Measurements from ENCODE around the gene WDR49.

The WDR49 gene

DNA sequence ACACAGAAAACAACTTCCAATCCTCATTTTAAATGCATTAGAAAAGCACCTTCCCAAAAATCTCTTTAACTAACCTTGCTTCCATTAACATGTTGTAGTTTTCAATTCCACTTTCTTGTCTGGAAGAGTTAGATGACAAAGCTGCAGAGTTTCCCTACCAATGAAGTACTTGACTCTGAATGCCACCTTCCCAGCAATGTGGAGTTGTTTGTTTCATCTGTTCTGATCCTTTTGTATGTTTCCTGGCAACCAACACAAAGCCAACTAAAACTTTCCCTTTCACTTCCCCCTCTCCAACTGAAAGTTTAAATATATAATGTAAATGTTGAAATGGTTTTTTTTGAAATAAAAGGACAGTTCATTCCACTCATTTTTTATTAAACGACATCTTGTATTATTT, at the start of gene WDR49:
Gene WDR49, minus strand, starts transcription at position 183 of the 400 bp plus-strand sequence. CDS start 517 bp downstream, outside the sequence.
- H3K9me2 ChIP-seq (ENCODE audit: low read depth, low read length): no peaks in the 10 kb centered on the region
- H3K79me2 ChIP-seq (ENCODE audit: insufficient read depth, low read length): no peaks in the 10 kb centered on the region
- H3K36me3 ChIP-seq (ENCODE audit: insufficient read depth, low read length): no peaks in the 10 kb centered on the region
- no peaks in the 10 kb centered on the region for H4K20me1 ChIP-seq (ENCODE audit: insufficient read depth, low read length)
- H3K27ac ChIP-seq (ENCODE audit: low read depth, low read length, poor library complexity, severe bottlenecking): no peak within 1 kb of the TSS
- no peaks in the 10 kb centered on the region for H3K4me1 ChIP-seq (ENCODE audit: insufficient read depth, low read length, severe bottlenecking)
- TF ChIP-seq EZH2 (IDR thresholded peaks at IDR 0.05; ENCODE audit: borderline replicate concordance, low read length): no peak
- H3K27me3 ChIP-seq (ENCODE audit: insufficient read depth, low read length): no peaks in the 10 kb centered on the region
- H3K4me3 ChIP-seq (ENCODE audit: low read depth, low read length, poor library complexity, severe bottlenecking): no peak within 1 kb of the TSS
- H2AFZ ChIP-seq (ENCODE audit: low read length): no peak within 1 kb of the TSS
- no peak within 1 kb of the TSS for H3K9ac ChIP-seq (ENCODE audit: low read length)
- no peaks in the 10 kb centered on the region for H3K9me3 ChIP-seq (ENCODE audit: low read length)
- no peaks in the 10 kb centered on the region for H3F3A ChIP-seq (ENCODE audit: insufficient read depth, low read length)
- H3K4me2 ChIP-seq (ENCODE audit: low read length): no peak within 1 kb of the TSS

DNA sequence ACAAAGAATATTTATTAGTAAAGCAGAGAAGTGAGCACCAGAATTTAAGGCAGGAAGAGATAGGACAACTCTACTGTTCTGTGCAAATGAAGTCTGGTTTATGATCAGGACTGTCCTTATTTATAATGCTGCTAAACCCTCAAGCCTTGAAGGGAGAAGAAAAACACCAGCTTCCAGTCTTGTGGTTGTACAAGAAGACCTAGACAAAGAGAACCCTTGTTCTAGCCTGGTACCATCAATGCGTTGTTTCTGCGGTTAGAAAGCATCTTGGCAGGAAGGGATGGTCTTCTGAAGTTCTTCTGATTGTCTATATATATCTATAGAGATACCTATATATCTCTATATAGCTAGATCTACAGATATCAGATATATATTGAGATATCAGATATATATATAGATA, 47.2 kb upstream of the WDR49 start:
- Histone ChIP-seq H3K9me3 (ENCODE audit: low read length) (no peaks in the 10 kb centered on the region), H3K4me3 (ENCODE audit: low read depth, low read length, poor library complexity, severe bottlenecking) (no peak overlapping the region), H3F3A (ENCODE audit: insufficient read depth, low read length) (no peaks in the 10 kb centered on the region), H3K36me3 (ENCODE audit: insufficient read depth, low read length) (peaks cover 76% of the 10 kb centered on the region), H3K79me2 (ENCODE audit: insufficient read depth, low read length) (no peaks in the 10 kb centered on the region), H3K4me2 (ENCODE audit: low read length) (no peak overlapping the region), H2AFZ (ENCODE audit: low read length) (no peak overlapping the region), H3K27ac (ENCODE audit: low read depth, low read length, poor library complexity, severe bottlenecking) (no peak overlapping the region), H3K9me2 (ENCODE audit: low read depth, low read length) (no peaks in the 10 kb centered on the region), H3K27me3 (ENCODE audit: insufficient read depth, low read length) (no peaks in the 10 kb centered on the region), H4K20me1 (ENCODE audit: insufficient read depth, low read length) (no peaks in the 10 kb centered on the region), H3K9ac (ENCODE audit: low read length) (no peak overlapping the region), H3K4me1 (ENCODE audit: insufficient read depth, low read length, severe bottlenecking) (no peaks in the 10 kb centered on the region)
- TF ChIP-seq, protein P1, sequence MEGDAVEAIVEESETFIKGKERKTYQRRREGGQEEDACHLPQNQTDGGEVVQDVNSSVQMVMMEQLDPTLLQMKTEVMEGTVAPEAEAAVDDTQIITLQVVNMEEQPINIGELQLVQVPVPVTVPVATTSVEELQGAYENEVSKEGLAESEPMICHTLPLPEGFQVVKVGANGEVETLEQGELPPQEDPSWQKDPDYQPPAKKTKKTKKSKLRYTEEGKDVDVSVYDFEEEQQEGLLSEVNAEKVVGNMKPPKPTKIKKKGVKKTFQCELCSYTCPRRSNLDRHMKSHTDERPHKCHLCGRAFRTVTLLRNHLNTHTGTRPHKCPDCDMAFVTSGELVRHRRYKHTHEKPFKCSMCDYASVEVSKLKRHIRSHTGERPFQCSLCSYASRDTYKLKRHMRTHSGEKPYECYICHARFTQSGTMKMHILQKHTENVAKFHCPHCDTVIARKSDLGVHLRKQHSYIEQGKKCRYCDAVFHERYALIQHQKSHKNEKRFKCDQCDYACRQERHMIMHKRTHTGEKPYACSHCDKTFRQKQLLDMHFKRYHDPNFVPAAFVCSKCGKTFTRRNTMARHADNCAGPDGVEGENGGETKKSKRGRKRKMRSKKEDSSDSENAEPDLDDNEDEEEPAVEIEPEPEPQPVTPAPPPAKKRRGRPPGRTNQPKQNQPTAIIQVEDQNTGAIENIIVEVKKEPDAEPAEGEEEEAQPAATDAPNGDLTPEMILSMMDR (IDR thresholded peaks at IDR 0.05; ENCODE audit: low read length): no peak
- TF ChIP-seq EZH2 (IDR thresholded peaks at IDR 0.05; ENCODE audit: borderline replicate concordance, low read length): no peak

DNA sequence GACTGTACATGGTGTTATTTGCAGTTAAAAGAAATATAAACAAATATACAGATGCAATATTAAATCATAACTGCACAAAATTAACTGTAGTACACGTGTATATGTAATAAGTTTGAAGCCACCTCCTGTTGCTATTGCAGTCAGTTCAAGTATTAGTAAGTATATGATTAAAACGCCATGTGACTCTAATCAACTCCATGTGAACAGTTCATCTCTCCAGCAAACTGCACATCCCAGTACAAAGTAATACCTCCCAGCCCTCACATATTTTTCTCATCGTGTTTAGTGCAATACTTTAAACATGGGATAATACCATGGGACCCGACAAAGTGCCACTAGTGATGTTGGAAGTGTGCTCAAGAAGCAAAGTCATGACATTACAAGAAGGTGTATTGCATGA, 46.3 kb upstream of the WDR49 start:
- Histone ChIP-seq H4K20me1 (ENCODE audit: insufficient read depth, low read length) (no peaks in the 10 kb centered on the region), H3K4me1 (ENCODE audit: insufficient read depth, low read length, severe bottlenecking) (no peaks in the 10 kb centered on the region), H3K4me3 (ENCODE audit: low read depth, low read length, poor library complexity, severe bottlenecking) (no peak overlapping the region), H3K4me2 (ENCODE audit: low read length) (no peak overlapping the region), H3K9me2 (ENCODE audit: low read depth, low read length) (no peaks in the 10 kb centered on the region), H3K36me3 (ENCODE audit: insufficient read depth, low read length) (peaks cover 82% of the 10 kb centered on the region), H3K9me3 (ENCODE audit: low read length) (no peaks in the 10 kb centered on the region), H3K9ac (ENCODE audit: low read length) (no peak overlapping the region), H3K27me3 (ENCODE audit: insufficient read depth, low read length) (no peaks in the 10 kb centered on the region), H3K27ac (ENCODE audit: low read depth, low read length, poor library complexity, severe bottlenecking) (no peak overlapping the region), H3F3A (ENCODE audit: insufficient read depth, low read length) (no peaks in the 10 kb centered on the region), H3K79me2 (ENCODE audit: insufficient read depth, low read length) (no peaks in the 10 kb centered on the region), H2AFZ (ENCODE audit: low read length) (no peak overlapping the region)
- TF ChIP-seq, protein P1 (IDR thresholded peaks at IDR 0.05; ENCODE audit: low read length): no peak
- no peak for TF ChIP-seq EZH2 (IDR thresholded peaks at IDR 0.05; ENCODE audit: borderline replicate concordance, low read length)

DNA sequence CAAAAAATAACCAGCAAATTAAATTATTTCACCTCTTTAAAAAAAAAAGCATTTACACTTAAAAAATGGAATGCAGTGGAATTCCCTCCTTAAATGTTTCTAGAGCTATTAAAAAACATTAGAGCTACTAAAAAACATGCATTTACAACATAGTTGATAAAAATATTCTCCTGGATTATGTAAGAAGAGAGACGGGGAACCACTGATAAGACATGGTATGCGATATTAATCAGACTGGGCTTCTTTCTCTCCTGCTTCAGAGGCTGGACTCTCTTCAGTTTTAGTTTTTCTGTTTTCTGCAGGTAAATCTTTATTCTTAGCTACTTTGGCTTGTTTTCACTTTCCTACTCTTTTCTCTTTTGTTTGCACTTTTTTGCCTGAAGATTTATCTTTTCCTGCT, 40.4 kb upstream of the WDR49 start:
- H4K20me1 ChIP-seq (ENCODE audit: insufficient read depth, low read length): no peaks in the 10 kb centered on the region
- no peaks in the 10 kb centered on the region for H3K27me3 ChIP-seq (ENCODE audit: insufficient read depth, low read length)
- H2AFZ ChIP-seq (ENCODE audit: low read length): no peak overlapping the region
- H3K9me3 ChIP-seq (ENCODE audit: low read length): no peaks in the 10 kb centered on the region
- H3K36me3 ChIP-seq (ENCODE audit: insufficient read depth, low read length): peaks cover 90% of the 10 kb centered on the region
- no peak overlapping the region for H3K27ac ChIP-seq (ENCODE audit: low read depth, low read length, poor library complexity, severe bottlenecking)
- H3K4me1 ChIP-seq (ENCODE audit: insufficient read depth, low read length, severe bottlenecking): peaks cover 20% of the 10 kb centered on the region
- TF ChIP-seq EZH2 (IDR thresholded peaks at IDR 0.05; ENCODE audit: borderline replicate concordance, low read length): no peak
- TF ChIP-seq, protein P1 (IDR thresholded peaks at IDR 0.05; ENCODE audit: low read length): no peak
- H3K9ac ChIP-seq (ENCODE audit: low read length): no peak overlapping the region
- H3K4me3 ChIP-seq (ENCODE audit: low read depth, low read length, poor library complexity, severe bottlenecking): no peak overlapping the region
- H3F3A ChIP-seq (ENCODE audit: insufficient read depth, low read length): no peaks in the 10 kb centered on the region
- no peaks in the 10 kb centered on the region for H3K79me2 ChIP-seq (ENCODE audit: insufficient read depth, low read length)
- no peak overlapping the region for H3K4me2 ChIP-seq (ENCODE audit: low read length)
- H3K9me2 ChIP-seq (ENCODE audit: low read depth, low read length): no peaks in the 10 kb centered on the region
